Stimulated activated CD4-positive, alpha-beta T cell treated with anti-CD3 and anti-CD28 coated beads, Interleukin-2, amount 100 ng/mL, for 48 hours (primary cell): ENCODE measurements around the gene ITLN2.
"Not testable (repeated sequence)": the region's sequence is repeated elsewhere in the genome, so short reads cannot be mapped to it uniquely, and the experiment has no call there.

Source experiments
- DNase-seq, 2 donors: peaks; one replicate each; pipeline ENCODE4 v3.0.0-alpha.2; 2020

The ITLN2 gene

DNA sequence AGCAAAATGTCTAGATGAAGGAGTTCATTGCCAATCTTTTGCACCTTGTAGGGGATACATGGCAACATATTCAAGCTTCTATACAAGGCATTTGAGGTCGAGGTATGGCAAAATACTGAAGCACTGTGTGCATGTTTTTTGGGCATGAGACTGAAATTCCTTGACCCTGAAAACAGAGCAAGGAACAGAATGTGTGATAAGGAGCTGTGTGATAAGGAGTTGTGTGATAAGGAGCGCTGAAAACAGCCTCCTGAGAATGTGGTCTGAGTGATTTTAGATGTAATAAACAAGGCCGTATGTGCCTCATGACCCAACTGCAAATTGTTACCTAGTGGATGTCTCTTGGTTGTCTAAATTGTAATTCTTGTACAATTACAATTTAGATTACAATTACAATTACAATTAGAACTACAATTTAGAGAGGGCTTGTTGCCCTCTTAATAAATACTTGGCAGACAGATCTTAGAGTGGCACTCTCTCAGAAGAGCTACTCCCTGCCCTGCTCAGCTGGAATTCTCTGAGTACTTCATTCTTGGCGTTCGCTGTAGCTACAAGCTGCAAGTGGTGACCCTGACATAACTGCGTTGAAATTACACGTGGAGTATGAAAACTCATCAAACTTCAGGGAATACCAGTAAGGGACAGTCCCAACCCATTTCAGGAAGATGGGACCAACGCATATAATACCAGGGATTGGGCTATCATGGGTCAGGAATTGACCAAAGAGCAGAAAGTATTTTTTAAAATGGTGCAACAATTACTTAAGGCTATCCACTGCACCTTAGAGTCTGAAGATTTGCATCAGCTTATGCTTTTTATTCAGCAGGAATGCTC lies 49.6 kb downstream of the ITLN2 start:
- no peak for DNase-seq

DNA sequence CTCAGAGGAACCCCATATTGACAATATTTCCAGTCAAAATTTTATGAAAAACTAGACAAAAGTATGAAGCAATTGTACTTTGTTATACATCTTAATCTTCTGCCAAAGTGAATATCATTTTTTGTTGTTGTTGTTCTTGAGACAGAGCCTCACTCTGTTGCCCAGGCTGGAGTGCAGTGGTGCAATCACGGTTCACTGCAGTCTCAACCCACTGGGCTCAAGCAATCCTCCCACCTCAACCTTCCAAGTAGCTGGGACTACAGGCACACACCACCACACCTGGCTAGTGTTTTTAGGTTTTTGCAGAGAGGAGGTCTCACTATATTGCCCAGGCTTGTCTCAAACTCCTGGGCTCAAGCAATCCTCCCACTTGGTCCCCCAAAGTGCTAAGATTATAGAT lies 52.4 kb downstream of the ITLN2 start:
- DNase-seq: not testable (repeated sequence)

DNA sequence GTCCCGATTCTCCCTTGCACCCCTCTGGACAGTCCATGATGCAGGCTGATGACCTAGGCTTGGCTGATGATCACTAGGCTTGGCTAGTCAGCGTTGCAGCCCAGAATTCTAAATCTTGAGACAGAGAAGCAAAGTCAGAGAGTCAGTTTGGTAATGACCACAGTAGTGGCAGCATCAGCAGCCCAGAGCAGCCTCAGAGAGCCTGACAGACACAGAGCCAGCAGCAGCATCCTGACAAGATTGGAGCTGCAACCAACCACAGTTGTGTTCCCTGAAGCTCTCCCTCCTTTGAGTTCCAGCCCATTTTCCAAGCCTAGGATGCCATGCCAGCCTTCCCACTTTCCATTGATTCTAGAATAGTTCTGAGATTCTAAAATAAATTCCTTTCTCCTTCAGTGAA lies 52.8 kb downstream of the ITLN2 start:
- DNase-seq: no peak

DNA sequence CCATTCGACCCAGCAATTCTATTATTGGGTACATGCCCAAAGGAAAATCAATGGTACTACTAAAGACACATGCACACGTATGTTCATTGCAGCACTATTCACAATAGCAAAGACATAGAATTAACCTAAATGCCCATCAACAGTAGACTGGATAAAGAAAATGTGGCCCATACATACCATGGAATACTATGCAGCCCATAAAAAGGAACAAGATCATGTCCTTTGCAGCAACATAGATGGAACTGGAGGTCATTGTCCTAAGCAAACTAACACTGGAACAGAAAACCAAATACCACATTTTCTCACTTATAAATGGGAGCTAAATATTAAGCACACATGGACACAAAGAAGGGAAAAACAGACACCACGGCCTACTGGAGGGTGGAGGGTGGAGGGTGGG lies 53.9 kb downstream of the ITLN2 start:
- not testable (repeated sequence) for DNase-seq
